Cardiac muscle cell (in vitro differentiated cells and primary cell): ENCODE results near the gene ARPP21. TPM values are rescaled to one million over a fixed set of nuclear protein-coding genes. Genes with fewer than 3 reads are reported as not detected.
A peak's percentile ranks its signal among the peaks of the same experiment; 100 is the strongest.

Source experiments
- DNase-seq, 2 donors: peaks; one replicate each; pipeline versions ENCODE4 v3.0.0 to v3.0.0-alpha.2; 2010 to 2017; ENCODE audit warnings: low read depth in 1 of 2, low spot score in 1 of 2
- H3K27ac ChIP-seq: fragments of 200-600 bp; sonication (generic); 2 replicates; pipeline ENCODE4 v1.5.1; 2016
- H3K27me3 ChIP-seq: fragments of 200-600 bp; sonication (generic); 2 replicates; pipeline ENCODE4 v1.6.0; 2016; ENCODE audit warnings: control low read depth
- H3K36me3 ChIP-seq: fragments of 200-600 bp; sonication (generic); 2 replicates; pipeline ENCODE4 v1.5.1; 2016; ENCODE audit warnings: control low read depth
- H3K4me1 ChIP-seq: fragments of 200-600 bp; sonication (generic); 2 replicates; pipeline ENCODE4 v1.8.1; 2017; ENCODE audit warnings: low read depth, mild to moderate bottlenecking, mixed run types
- H3K4me3 ChIP-seq: fragments of 200-600 bp; sonication (generic); 2 replicates; pipeline ENCODE4 v1.5.1; 2016; ENCODE audit warnings: mild to moderate bottlenecking
- H3K9me3 ChIP-seq: fragments of 200-600 bp; sonication (generic); 2 replicates; pipeline ENCODE4 v1.5.1; 2017; ENCODE audit warnings: low read depth, mild to moderate bottlenecking, control low read depth
- polyA plus RNA-seq: library from polyadenylated mRNA; unstranded; fragments of >200 nt; fragmentation: Nextera tagmentation; extraction: Ambion mirVana; gene quantifications from 2 replicates; pipeline ENCODE4 v1.2.1, GENCODE V29; 2016
- total RNA-seq: library from RNA; depleted of rRNA; stranded (reverse); fragments of >200 nt; gene quantifications from 2 replicates; pipeline ENCODE4 v1.2.3, GENCODE V29; 2016
- TF ChIP-seq, protein P1 (sequence below): IDR thresholded peaks from 2 replicates; pipeline ENCODE4 v1.5.1; 2012; ENCODE audit warnings: low read depth, mild to moderate bottlenecking, low read length

Gene ARPP21
- total and polyA plus RNA-seq, 2 experiments from 2014 or later = 0.04 TPM; not detected in 1

DNA sequence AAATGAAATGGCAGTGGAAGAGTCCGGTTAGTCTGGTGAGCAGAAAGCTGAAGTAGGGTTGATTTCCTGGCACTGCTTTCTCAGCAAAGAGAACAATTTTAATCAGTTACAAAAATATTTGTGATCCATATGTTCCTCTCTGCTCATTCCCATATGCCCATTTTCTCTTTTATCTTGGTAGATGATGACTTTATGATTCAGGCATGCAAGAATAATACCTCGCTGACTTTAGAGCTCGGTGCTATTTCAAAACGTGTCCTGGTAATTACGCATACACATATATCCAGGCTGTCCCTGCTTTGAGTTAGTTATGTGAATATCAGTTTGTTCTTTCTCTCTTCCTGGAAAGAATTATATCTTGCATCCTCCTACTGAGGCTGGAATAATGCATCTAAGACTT is 38.5 kb downstream of the ARPP21 start:
- TF ChIP-seq, protein P1, sequence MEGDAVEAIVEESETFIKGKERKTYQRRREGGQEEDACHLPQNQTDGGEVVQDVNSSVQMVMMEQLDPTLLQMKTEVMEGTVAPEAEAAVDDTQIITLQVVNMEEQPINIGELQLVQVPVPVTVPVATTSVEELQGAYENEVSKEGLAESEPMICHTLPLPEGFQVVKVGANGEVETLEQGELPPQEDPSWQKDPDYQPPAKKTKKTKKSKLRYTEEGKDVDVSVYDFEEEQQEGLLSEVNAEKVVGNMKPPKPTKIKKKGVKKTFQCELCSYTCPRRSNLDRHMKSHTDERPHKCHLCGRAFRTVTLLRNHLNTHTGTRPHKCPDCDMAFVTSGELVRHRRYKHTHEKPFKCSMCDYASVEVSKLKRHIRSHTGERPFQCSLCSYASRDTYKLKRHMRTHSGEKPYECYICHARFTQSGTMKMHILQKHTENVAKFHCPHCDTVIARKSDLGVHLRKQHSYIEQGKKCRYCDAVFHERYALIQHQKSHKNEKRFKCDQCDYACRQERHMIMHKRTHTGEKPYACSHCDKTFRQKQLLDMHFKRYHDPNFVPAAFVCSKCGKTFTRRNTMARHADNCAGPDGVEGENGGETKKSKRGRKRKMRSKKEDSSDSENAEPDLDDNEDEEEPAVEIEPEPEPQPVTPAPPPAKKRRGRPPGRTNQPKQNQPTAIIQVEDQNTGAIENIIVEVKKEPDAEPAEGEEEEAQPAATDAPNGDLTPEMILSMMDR = no peak
- H3K27ac ChIP-seq = no peak overlapping the region
- H3K27me3 ChIP-seq = peaks cover 30% of the 10 kb centered on the region
- DNase-seq = peak in 1 of 2 donors; percentile 67
- H3K9me3 ChIP-seq = no peaks in the 10 kb centered on the region
- H3K4me1 ChIP-seq = no peaks in the 10 kb centered on the region
- no peak overlapping the region for H3K4me3 ChIP-seq
- H3K36me3 ChIP-seq = no peaks in the 10 kb centered on the region

GRCh38 chr3:35678643-35679161 is 39.4 kb downstream of the ARPP21 start:
- Histone ChIP-seq H3K27ac (no peak overlapping the region), H3K4me3 (no peak overlapping the region), H3K9me3 (no peaks in the 10 kb centered on the region), H3K36me3 (no peaks in the 10 kb centered on the region), H3K27me3 (peaks cover 30% of the 10 kb centered on the region), H3K4me1 (no peaks in the 10 kb centered on the region)
- no peak for DNase-seq
- TF ChIP-seq, protein P1 = no peak

DNA sequence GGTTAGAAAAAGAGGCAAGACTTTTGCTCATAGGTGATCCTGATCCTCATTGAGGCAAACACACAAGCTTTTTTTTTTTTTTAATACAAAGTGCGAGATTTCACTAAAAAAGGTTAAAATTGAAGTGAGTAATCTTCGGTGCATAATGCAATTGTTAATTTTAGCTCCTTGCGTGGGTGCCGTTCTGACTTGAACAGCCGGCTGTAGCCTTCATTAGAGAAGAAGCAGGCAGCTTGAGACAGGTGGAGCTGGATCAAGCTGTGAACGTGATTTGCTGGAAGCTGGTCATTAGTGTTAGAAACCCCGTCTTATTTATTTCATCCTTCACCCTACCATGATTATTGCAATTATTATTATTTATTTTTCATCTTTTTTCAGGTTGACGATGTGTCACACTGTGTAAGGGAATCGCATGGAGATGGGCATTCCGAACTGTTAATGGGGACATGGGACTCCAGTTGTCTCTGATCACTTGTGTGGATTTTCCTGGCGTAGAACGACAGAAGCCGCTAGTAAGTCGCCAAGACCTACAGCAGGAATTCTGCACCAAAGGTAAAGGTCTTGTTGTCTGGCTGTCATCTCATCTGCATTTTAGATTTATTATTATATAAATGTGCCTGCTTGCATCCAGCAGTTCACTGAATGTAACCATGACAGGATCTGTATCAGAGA is 40.2 kb downstream of the ARPP21 start:
- Histone ChIP-seq H3K36me3 (no peaks in the 10 kb centered on the region), H3K9me3 (no peaks in the 10 kb centered on the region), H3K27ac (no peak overlapping the region), H3K4me3 (no peak overlapping the region), H3K27me3 (peaks cover 30% of the 10 kb centered on the region), H3K4me1 (no peaks in the 10 kb centered on the region)
- TF ChIP-seq, protein P1 = no peak
- no peak for DNase-seq

DNA sequence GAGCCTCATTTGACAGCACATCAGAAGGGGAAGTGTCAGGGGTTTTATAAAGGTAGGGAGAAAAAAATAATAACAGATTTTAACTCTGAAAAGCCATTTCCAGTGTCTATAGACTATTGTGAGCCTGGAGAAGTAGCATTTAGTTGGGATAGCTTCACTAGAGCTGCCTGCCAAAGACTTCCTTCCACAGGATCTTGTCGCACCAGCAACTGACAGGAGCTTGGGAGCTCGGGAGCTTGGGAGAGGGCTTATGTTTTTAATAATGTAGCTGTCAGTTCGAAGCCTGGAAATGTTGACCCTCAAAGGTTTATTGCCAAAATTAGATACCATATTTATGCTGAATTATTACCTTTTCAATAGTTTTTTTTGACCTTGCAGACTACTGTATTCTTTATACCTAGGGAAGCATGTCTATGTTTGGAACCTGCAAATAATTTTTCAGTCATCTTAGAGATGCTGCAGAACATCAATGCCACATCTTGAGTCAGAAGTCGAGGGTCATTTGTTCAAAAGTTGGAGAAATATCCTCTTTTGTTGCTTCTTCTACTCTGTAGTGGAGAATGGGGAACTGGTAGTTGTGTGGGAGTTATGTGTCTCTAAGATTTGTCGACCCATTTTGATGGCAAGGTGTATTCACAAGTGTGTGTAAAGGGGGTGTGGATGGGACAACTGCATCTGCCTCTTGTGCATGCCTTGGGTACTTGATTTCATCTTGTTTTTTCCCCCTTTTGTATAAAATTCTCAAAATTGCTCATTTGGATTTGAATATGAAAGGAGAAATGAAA is 41.7 kb downstream of the ARPP21 start:
- H3K4me1 ChIP-seq = no peaks in the 10 kb centered on the region
- DNase-seq = no peak
- no peak overlapping the region for H3K27ac ChIP-seq
- no peaks in the 10 kb centered on the region for H3K9me3 ChIP-seq
- TF ChIP-seq, protein P1 = no peak
- H3K4me3 ChIP-seq = no peak overlapping the region
- no peaks in the 10 kb centered on the region for H3K36me3 ChIP-seq
- peaks cover 30% of the 10 kb centered on the region for H3K27me3 ChIP-seq

GRCh38 chr3:35685153-35685552 is 45.8 kb downstream of the ARPP21 start:
- TF ChIP-seq, protein P1 = no peak
- Histone ChIP-seq H3K4me3 (no peak overlapping the region), H3K4me1 (no peaks in the 10 kb centered on the region), H3K9me3 (no peaks in the 10 kb centered on the region), H3K27ac (no peak overlapping the region), H3K27me3 (peaks cover 6% of the 10 kb centered on the region), H3K36me3 (no peaks in the 10 kb centered on the region)
- no peak for DNase-seq
